Mesenteric fat pad (tissue), 1 donor: Measurements from ENCODE around the gene LEAP2. TPM values are rescaled to one million over a fixed set of nuclear protein-coding genes. Genes with fewer than 3 reads are reported as not detected.

ENCODE experiments used
- DNase-seq: peaks from one replicate; pipeline ENCODE4 v3.0.0-alpha.2; 2020; ENCODE audit warnings: low spot score
- long read RNA-seq: library from polyadenylated mRNA; unstranded; transcript quantifications from one replicate; pipeline ENCODE4 v2.0.0, GENCODE V29; 2020
- total RNA-seq: library from RNA; stranded (reverse); fragmentation: NEBNext Ultra II Directional; extraction: Animal tissue kit (Norgen Biotek cat#: 25700); gene quantifications from one replicate; pipeline ENCODE4 v1.2.1, GENCODE V29; 2021
- donor health status: DM: yes; HTN: yes; CAD: no.

LEAP2 gene, protein sequence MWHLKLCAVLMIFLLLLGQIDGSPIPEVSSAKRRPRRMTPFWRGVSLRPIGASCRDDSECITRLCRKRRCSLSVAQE
- 1.2 TPM for total RNA-seq
- long read RNA-seq, partial matches to known transcripts = 0 of 11 reads
- long read RNA-seq, other reads (novel, unspliced or antisense) = 11 of 11 reads

DNA sequence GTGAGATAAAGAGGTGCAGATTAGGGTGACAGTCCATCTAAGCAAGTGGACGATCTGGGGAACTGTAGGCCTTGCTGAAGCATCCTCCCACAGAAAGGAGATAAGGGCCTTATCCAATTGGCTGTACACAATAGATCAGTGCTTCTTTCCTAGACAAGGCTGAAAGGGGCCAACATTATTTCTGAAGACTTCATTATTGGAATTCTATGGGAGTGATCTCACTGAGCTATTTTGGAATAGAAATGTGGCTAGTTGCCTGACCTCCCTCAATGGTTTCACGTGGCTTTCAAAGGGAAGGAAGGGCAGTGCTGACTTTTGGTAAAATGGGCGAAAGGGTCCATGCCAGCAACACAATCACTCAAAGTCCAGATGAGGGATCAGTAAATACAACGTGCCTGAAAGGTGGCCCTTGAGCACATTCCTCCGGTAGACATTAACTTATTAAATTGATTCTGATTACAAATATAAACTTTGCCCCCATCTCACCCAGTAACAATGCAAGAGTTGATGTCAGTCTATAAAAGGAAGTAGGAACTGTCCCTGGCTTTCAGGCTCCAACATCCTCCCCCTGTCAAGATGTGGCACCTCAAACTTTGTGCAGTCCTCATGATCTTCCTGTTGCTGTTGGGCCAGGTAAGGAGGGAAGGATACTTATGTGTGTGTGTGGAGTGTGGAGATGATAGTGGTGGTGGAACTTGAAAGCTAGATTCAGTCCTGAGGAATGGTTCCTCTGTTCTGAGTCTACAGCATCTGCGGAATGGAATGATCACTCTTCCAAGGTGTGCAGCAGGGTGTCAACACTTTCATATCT, at the start of gene LEAP2:
Gene LEAP2 (plus strand): TSS at position 550 of the 811 bp plus-strand sequence. CDS start 27 bp downstream, at position 577.
- DNase-seq = no peak

DNA sequence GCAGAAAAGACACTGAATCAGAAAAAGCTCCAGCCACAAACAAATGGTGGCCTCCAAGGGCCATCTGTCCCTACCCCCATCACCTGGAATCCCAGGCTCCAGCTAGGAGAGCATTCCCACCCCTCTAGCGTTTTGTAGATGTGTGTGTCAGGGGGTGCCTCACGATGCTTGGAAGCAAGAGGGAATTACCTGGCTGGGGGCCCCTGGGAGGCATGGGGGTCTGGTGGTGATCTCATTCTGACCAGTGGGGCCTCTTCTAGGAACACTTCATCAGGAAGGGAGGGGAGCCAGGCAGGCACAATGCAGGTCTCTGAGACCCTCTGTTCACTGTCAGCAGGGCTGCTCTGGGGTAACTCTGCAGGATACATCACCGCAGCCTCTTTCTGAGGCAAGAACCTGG, 49.0 kb upstream of the LEAP2 start:
- DNase-seq = no peak

DNA sequence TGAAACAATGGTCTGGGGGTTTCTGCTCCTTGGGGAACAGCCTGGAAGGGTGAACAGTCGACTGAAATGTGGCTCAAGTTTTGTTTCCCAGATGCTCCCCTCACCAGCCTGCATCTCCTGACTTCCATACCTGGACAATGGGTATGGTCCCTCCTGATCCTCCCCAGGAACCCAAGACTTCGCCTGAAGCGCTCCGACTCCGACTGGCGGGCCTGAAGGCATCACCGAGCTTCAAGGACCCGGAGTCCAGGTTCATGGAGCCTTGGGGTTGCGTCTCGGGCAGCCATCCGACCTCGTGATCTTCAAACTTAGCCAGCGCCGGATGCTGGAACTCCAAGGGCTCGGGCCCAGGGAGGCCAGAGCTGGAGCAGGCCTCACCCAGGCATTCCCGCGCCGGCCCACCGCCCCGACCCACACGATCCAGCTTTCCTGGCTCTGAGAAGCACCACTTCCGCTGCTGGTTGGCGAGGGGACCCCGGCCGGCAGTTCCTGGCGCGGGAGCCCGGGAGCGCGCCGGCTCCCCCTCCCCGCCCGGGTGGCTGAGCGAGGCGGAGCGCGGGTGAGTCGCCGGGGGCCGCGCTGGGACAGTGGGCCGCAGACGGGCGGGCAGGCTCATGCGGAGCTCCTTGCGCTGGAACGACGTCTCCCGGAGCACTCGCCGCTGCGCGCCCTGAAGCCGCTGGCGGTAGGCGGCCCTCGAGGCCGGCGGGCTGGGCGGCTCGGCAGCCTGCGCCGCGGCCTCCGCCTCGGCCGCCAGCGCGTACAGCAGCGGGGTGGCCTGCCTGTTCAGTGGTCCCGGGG, 48.2 kb upstream of the LEAP2 start:
- no peak for DNase-seq

DNA sequence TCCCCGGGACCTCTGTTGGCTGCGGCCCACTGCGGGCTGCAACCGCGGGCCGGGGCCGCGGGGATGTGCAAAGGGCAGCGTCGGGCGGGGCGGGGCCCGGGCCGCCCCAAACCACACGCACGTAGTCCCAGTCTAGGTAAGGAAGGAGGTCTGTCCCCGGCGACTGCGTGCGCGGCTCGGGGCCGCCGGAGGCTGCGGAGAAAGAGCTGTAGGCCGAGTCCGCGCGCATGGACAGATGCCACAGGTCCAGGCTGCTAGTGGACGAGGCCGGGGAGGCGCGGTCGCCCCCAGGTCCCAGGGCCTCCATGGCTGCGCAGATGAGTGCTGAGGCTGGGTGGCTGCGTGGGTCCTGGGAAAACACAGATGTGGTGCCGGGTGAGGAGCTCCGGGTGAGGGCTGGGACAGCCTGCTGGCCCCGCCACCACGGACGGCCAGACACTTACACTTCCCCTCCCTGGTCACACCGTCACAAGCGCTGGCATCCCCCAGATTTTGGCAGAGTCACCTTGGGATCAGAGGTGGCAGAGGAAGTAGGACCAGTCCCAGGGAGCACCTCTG, 47.6 kb upstream of the LEAP2 start:
- DNase-seq = no peak

DNA sequence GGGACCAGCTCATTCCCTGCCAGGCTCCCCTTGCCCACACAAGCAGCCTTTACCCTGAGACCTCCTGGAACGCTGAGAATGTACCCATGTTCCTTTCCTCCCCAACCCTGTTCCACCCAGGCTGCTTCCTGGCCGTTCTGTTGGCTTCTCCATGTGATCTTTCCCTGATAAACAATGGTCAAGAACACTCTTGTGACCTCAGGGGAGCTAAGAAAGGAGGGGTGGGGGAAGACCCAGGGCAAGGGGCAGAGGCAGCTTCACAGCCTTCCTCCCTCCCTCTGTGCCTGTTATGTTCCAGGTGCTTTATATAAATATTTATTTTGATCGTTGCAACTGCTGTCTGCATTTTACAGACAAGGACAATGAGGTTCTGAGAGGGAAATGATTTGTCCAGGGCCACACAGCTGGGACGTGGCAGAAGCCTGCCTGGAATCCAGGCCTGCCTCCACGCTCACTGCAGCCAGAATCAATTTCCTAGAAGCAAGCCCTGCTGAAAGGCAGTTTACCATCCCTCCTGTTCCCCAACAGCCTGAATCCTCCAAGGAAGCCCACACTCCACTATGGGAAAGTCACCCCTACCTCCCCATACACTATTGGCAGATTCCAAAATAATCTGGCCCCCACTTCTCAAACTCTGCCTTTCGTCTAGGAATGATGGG, 46.9 kb upstream of the LEAP2 start:
- peak; percentile 51 for DNase-seq

DNA sequence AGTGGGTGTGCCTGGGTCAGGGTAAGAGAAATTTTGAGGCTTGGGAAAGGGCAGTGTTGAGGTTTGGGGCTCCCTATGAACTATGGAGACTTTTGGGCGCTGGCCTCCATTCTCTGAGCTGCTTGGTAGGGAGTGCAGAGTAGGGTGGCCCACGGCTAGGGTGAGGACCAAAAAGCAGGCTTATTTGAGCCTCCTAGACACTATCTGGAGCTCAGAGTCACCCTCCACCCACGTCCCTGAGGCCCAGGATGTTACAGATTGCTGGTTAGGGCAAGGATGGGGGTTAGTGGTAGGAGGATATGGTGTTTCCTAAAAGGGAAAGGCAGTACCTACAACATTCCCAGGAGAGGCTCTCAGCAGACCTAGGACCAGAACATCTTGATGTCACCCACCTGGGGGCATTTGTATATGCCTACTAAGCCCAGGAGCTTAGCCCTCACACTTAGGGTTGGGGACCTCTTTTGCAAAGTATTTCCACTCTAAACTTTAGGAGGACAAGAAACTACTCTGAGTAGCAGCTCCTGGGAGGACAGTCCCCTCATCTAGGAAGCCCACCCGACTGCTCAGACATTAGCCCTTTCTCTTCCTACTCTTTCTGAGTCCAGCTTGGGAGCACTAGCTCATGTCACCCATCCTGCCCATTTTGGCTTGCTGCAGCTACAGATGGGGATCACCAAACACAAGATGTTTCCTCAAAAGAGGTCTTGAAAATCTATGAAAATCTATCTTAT, 45.4 kb upstream of the LEAP2 start:
- no peak for DNase-seq

DNA sequence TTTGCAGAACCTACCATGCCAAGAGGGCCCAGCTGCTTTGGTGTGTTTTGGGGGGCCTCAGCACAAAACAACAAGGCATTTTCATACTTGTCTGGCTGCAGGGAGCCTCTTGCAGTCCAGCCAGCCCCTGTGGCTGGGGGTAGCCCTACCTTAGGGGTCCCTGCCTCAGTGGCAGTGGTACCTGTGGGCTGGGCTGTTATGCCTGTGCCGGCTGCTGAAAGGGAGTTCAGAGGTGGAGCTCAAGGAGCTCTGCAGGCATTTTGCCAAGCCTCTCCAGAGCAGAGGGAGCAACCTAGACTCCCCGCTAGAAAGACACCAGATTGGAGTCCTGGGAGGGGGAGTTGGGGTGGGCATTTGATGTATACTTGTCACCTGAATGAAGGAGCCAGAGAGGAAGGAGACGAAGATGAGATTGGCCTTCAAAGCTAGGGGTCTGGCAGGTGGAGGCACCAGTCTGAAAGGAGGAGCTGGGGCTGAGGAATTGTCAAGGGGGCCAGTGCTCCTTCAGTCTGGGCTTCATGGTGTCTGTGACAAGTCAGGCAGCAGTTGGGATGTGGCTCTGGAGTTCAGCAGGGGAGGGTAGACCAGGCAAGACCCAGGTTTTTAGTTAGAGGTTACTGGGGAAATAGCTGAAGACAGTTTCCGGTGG, 44.5 kb upstream of the LEAP2 start:
- DNase-seq = no peak

DNA sequence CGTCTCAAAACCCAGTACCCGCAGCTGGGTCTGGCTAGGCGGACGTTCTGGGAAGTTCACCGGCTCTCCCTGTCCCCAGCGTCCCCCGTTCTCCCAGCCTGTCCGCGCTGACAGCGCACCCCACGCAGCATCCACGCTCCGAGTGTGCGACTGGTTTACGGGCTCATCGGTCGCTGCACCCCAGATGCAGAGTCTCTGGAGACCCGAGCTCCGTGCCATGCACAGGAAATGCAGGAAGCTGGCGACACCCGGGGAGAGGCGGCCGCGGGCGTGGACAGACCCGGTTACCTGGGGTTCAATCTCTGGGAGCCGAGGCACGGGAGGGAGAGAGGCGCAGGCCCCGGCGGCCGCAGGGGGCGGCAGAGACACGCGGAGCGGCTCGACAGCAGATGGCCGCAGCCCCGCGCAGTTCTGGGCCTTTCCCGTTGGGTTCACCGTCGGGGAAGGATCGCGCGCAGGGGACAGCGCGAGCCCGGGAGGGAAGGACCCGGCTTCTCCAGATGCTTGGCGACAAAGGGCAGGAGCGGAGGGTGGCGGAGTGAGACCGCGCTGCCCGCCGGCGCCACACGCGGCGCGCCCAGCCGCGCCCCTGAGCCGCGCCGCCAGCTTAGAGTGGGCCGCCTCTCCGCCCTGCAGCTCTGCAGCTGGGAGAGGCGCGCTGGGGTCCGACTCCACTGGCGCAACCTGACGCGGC, 43.6 kb upstream of the LEAP2 start:
- DNase-seq = peak; percentile 94

DNA sequence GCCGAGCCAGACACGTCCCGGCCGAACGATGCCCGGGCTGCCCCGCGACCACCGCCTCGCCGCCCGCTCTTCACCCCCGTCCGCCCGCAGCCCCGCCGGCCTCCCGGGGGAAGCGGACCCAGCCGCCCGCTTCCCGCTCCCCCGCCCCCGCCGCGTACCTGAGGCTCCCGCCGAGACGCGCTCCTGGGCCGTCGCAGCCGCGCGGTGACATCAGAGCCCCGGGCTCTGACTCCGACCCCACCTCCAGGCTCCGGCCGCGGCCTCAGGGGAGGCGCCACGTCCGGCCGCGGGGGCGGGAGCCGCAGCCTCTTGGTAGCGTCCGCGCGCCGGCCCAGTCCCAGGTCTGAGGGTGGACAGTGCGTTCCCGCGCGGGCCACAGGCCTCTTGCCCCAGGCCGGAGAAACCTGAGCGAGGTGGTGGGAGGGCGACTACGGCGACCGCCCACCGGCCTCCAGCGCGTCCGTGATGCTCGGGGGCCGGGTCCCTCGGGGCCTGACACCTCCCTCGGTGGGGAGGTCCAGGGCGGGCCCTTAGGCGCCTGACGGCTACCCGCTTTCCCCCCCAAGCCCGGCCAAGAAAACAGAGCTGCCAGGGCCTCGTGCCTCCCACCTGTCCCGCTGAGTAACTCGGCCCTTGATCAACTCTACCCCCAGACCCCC, 42.9 kb upstream of the LEAP2 start, which contains the start of gene SHROOM1:
Gene SHROOM1 (minus strand): TSS at position 212 of the 659 bp plus-strand sequence. CDS start 4,507 bp downstream, outside the sequence.
- peak; percentile 93 for DNase-seq

DNA sequence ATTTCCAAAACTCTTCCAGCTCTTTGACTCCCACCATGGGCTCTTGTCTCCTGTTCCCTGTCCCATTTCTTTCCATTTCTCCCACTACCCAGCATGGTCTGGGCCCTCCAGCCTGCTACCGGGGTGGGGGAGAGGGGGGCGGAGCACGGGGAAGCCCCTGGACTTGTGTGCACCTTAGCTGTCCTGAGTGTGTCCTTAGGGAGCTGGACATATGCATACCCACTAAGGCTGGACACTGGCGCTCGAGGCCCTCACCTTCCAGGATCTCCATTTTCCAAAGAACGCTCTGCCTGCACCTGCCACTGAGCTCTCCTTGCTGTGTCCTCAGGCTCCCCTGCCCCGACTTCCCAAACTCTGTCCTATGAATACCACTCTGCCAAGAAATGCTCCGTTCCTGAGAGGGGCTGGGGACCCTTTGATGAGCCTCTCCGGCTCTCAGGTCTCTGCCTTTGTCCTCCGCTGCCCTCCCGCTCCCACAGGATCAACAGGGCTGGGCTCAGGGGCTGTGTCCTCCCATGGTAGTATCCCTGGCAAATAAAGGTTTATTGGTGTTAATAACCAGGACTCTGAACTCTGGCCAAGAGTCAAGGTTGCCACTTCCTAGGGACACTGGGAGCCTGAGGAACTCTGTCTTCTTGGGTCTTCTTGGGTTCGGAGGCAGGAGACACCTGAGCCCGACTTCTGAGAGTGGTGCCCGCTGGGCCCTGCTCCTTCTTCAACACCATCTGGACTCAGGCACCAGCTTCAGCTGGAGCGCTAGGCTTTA, 42.2 kb upstream of the LEAP2 start:
- DNase-seq = peak; percentile 78

DNA sequence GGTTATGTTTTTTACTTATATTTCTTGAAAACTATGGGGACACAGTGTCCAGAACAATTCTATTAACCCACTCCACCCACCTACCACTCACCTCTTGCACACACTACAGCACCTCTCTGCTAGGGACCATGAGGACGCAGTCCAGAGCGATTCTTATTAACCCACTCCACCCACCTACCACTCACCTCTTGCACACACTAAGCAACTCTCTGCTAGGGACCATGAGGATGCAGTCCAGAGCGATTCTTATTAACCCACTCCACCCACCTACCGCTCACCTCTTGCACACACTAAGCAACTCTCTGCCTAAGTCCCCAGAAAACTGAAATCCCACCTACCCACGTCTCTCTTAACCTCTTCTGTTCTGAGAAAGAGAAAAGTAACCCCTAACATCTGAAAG, 40.9 kb upstream of the LEAP2 start:
- DNase-seq = peak; percentile 1

DNA sequence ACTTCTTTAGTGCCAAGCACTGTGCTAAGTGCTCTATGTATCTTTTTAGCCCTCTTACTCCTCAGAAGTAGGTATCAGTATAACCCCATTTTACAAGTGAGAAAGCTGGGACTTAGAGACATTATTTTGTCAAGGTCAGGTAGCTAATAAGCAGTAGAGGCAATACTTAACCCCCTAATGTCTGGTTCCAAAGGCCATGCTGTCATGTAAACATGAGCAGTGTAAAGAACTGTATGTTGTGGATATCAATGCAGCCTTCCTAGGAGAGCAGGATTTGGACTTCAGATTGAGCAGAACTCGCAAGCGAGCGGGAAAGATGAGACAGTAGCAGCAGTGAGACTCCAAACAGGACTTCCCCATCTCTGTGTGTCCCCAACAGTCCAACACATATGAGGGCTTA, 39.4 kb upstream of the LEAP2 start:
- DNase-seq = no peak

DNA sequence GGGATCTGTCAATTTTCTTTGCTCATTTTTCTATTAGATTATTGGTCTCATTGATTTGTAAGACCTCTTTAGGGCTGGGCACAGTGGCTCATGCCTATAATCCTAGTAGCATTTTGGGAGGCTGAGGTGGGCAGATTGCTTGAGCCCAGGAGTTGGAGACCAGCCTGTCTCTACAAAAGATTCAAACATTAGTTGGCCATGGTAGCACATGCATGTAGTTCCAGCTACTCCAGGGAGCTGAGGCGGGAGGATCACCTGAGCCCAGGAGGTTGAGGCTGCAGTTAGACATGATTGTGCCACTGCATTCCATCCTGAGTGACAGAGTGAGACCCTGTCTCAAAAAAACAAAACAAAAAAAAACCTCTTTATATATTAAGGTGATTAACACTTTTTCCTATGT, 36.6 kb upstream of the LEAP2 start:
- DNase-seq = peak; percentile 9

DNA sequence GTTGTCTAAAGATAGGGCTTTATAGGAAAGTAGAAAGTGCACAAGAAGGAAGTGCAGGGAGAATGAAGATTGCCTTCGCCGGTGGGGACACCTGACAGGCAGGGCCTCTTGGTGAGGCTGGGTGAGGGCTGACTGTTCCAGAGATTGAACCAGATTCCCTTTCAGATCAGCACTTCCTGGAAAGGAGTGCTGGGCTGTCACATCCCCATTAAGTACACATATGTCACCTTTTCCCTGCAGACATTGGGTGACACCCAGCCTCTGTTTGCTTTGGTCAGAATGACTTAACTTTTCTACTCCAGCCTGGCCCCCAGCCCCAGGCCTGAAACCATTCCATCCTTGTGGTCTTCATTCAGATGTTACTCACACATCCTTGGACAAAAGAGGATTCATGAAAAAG, 35.6 kb upstream of the LEAP2 start:
- DNase-seq = peak; percentile 72

DNA sequence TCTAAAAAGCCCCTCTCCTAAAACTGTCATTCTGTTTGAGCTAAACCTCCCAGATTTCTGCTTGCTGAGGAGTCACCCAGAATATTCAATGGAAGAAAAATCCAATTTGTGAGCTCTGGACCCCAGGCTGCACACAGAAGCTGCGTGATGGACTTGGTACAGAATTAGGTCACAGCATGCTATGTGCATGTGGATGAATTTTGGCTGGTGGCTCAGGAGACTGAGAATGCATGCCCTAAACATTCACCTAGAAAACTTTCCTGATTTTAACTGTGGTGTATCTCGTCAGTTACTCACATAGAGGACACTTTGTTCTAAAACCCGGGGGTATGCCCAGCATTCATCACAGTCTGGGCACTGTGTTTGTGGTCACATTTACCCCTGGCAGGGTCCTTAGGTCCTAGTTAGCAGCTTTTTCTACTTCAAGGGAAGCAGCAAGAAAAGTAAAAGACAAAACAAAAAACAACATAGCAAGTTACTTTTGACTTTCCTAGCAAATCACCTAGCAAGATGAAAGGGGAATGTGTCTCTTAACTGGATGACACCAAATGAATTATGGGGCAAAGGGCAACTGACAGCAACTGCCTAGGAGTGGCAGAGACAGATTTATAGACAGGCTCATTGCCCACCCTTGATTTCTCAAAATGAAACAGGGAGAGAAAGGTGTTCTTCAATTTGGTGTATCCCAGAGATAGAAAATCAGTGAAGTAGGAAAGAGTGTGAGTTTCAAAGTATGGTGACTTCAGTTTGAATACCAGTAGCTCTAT, 34.8 kb upstream of the LEAP2 start:
- peak; percentile 60 for DNase-seq

DNA sequence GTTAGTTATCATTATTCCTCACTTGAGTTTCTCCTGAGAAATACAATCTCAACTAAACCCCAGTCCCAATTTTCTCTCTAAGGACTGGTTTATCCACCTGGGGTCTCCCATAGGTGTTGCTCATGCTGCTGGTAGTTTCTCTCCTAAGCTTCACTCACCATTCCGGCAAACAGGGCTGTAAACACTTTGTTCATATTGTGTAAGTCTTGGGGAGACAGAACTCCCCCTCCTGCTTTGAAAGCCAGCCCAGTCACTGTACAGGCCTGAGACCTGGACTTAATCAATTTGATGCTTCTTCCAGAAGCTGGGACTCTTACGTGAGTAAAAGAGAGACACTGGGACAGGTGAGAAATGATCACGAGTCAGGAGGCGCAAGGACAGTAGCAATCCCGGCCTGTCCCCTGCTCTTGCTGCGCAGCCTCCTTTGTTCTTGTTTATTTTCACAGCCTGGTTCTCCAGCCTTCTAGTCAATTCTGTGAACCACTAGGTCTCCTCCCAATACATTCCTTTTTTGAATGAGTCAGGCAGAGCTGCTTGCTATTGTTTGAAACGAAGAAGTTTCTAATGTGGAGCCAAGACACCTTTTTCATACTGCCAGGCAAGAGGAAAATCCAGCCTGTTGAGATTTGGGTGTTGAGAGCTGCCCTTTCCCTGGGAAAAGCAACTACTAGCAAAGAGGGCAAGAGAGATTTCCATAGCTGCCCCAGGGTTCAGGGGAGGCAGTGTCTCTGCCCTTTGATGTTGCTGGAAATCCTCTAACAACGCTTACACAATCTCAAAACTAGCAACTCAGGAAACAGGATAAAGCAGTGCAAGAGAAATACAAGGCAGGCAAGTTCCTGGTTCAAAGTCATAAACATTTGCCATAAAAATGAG, 33.8 kb upstream of the LEAP2 start:
- no peak for DNase-seq
